ENCODE results near the gene SBK2.
"Not testable (repeated sequence)": the region's sequence is repeated elsewhere in the genome, so short reads cannot be mapped to it uniquely, and the experiment has no call there.

Gene SBK2

GRCh38 chr19:55535173-55535964 is 1.6 kb downstream of the SBK2 start:
- no peak for DNase-seq (ENCODE audit: low spot score)

- DNase-seq (ENCODE audit: low spot score): not testable (repeated sequence)
Measured at GRCh38 chr19:55534280-55534679, 2.7 kb downstream of the SBK2 start.

DNA sequence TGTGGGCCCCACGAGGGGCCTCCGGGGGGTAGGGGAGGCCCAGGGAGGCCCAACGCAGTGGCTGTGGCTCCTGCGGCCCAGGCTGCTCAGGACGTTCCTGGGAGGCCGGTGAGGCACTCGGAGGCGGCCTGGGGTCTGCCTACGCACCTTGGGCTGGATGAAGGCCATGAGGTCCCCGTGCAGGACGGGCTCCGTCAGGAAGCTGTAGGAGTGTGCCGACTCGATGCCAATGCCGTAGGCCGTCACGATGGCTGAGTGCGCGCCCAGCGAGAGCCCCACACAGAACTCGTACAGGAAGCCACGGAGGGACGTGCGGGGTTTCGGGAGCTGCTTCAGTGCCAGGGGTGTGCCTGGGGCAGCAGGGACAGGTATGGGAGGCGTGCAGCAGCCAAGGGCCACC is 5.9 kb downstream of the SBK2 start:
- no peak for DNase-seq (ENCODE audit: low spot score)

GRCh38 chr19:55529636-55530234 is 7.2 kb downstream of the SBK2 start:
- DNase-seq (ENCODE audit: low spot score): no peak

DNA sequence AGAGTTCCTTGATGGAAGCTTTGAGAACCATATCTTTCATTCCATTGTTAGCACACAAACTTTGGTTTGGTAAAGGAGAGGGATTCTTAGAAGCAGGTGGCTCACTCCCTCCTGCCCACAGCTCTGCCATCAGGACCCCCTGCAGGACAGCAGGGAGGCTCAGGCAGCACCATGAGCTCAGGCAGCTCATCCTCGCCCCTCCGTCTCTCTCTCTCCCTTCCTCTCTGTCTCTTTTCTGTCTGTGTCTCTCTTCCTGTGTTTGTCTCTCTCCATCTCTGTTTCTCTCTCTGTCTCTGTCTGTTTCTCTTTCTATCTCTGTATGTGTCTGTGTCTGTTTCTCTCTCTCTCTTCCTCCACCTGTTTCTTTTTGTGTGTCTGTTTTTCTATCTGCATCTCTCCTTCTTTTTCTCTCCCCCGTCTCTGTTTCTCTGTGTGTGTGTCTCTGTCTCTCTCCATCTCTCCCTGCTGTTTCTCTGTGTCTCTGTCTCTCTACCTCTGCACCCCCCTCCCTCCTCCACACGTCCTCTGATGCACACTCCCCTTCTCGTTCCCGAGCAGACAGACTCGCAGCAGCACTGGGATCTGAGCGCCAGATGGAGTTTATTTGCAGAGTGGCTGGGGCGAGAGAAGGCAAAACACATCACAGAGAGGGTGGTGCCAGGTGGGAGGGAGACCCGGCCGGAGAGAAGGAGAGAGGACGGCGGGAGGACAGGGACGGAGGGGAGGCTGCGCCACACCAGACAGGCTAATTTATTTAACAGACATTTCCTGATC is 8.7 kb downstream of the SBK2 start:
- DNase-seq (ENCODE audit: low spot score): no peak

- no peak for DNase-seq (ENCODE audit: low spot score)
Measured at GRCh38 chr19:55527197-55528029, 9.5 kb downstream of the SBK2 start.

DNA sequence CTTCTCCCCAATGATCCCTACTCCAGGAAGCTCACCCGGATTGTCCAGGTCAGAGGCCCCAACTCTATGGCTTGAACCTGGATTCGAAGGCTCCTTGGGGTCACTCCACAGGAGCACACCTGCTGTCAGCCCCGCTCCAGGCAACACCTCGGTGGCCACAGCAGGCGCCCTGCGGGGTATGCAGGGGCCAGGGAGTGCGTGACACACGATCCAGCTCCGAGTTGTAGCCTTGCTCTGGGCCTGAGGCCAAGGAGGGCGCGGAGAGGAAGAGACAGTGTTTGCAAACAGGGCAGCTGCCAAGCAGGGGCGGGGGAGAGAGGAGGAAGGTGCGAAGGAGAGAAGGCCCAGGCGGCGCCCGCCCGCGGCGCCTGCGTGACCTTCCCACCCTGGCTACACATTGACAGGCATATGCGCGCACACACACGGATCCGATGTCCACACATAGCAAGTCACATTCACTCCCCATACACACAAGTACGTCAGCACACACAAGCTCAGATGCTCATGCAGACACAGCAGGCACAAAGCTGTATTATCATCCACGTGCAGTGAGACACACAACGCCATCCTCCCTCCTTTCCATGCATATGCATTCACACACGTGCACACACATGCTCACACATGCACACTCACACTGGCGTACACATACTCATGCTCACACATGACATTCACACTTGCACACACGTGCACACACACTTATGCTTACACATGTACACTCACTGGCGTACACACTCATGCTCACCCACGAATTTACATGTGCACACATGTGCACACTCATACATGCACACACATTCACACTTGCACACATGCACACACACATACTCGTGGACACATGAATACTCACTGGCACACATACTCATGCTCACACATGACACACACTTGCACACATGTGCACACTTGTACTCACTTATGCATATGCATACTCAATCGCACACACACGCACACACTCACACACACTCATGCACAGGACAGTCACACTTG is 10.4 kb downstream of the SBK2 start:
- no peak for DNase-seq (ENCODE audit: low spot score)

- DNase-seq (ENCODE audit: low spot score): no peak
Measured at GRCh38 chr19:55525289-55526101, 11.4 kb downstream of the SBK2 start.

- DNase-seq (ENCODE audit: low spot score): no peak
Measured at GRCh38 chr19:55520691-55521292, 16.1 kb downstream of the SBK2 start.

GRCh38 chr19:55519451-55520311 is 17.3 kb downstream of the SBK2 start:
- no peak for DNase-seq (ENCODE audit: low spot score)

- peak; percentile 91 for DNase-seq (ENCODE audit: low spot score)
Measured at GRCh38 chr19:55516878-55517620, 19.9 kb downstream of the SBK2 start.

- DNase-seq (ENCODE audit: low spot score): no peak
Measured at GRCh38 chr19:55508120-55508519, 28.8 kb downstream of the SBK2 start.

- DNase-seq (ENCODE audit: low spot score): no peak
Measured at GRCh38 chr19:55504981-55505380, 32.0 kb downstream of the SBK2 start.

GRCh38 chr19:55504252-55504603 is 32.7 kb downstream of the SBK2 start:
- DNase-seq (ENCODE audit: low spot score): no peak

DNA sequence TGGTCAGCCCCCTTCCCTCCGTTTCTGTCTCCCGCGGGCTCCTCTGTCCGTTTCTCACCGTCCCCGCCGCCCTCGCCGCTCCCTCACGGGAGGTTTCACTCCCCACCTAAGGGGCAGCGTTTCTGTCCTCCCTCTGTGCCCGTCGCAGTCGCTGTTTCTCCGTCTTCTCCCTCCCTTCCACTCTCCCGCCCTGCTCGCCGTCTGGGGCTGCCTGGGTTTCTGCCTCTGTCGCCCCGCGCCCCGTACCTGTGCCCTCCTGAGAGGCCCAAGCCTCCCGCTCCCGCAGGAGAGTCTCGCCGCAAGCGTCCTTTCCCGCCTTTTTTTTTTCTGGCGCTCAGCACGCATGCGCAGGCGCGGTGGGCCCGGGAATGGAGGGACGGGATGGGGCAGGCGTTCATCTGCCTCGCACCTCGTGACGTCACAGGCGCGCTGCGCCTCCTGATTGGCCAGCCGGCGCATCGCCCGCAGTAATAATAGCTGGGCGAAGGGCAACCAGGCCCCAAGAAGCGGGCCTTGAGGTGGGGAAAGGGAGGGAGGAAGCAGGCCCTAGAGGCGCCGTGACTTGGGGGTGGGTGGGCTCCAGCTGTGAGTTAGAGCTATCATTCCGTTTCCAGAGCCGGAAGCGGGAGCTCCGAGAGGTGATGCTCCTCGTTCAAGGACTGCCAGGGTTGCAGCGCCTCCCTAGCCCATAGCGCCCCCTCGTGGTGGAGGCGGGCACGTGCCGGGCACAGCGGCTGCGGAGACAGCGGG is 33.3 kb downstream of the SBK2 start:
- DNase-seq (ENCODE audit: low spot score): peak; percentile 90

GRCh38 chr19:55503157-55503501 is 33.8 kb downstream of the SBK2 start:
- no peak for DNase-seq (ENCODE audit: low spot score)

DNA sequence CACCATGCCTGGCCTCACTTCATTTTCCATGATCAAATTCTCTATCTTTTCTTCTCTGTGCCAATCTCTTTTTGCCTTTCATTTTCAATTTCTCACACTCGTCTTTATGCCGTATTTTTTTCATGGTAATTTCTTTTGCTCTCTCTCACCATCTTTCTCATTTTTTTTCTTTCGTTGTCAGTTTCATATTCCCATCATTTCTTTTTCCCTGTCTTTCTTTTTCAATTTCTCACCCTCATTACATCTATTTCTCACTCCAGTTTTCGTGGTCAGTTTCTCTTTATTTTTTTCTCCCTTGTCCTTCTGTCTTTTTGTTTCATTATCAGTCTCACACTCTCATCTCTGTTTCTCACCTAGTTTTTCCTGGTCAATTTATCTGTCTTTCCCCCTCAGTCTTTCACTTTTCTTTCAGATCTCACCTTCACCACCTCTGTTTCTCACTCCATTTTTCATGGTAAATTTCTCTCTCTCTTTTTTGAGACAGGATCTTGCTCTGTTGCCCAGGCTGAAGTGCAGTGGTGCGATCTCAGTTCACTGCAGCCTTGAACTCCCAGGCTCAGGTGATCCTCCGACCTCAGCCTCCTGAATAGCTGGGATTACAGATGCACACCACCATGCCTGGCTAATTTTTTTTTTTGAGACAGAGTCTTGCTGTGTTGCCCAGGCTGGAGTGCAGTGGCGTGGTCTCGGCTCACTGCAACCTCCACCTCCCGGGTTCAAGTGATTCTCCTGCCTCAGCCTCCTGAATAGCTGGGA is 34.6 kb downstream of the SBK2 start:
- DNase-seq (ENCODE audit: low spot score): no peak

Measured in CD4-positive, alpha-beta T cell treated with Interleukin-6 at 100 ng/mL for 8 hours (primary cell).